Stomach (tissue), 4 donors: ENCODE measurements around the gene ATOH8.
A peak's percentile ranks its signal among the peaks of the same experiment; 100 is the strongest.

Source experiments
- POLR2A ChIP-seq, 4 donors: fragments of 450-650 bp; IDR thresholded peaks; one replicate each; pipeline ENCODE4 v1.6.1; 2016; ENCODE audit warnings: antibody characterized with exemption in 4 of 4, control low read depth in 2 of 4, mild to moderate bottlenecking in 1 of 4, moderate library complexity in 1 of 4
- TF ChIP-seq, protein P1 (sequence below), 7 experiments: fragments of 450-650 bp in 4 of 7; fragments of 200-600 bp in 3 of 7; sonication (generic) in 3 of 7; IDR thresholded peaks; one replicate each; pipeline ENCODE4 v1.5.1; 2016 to 2019; ENCODE audit warnings: antibody characterized with exemption in 7 of 7, control low read depth in 2 of 7, mild to moderate bottlenecking in 1 of 7

DNA sequence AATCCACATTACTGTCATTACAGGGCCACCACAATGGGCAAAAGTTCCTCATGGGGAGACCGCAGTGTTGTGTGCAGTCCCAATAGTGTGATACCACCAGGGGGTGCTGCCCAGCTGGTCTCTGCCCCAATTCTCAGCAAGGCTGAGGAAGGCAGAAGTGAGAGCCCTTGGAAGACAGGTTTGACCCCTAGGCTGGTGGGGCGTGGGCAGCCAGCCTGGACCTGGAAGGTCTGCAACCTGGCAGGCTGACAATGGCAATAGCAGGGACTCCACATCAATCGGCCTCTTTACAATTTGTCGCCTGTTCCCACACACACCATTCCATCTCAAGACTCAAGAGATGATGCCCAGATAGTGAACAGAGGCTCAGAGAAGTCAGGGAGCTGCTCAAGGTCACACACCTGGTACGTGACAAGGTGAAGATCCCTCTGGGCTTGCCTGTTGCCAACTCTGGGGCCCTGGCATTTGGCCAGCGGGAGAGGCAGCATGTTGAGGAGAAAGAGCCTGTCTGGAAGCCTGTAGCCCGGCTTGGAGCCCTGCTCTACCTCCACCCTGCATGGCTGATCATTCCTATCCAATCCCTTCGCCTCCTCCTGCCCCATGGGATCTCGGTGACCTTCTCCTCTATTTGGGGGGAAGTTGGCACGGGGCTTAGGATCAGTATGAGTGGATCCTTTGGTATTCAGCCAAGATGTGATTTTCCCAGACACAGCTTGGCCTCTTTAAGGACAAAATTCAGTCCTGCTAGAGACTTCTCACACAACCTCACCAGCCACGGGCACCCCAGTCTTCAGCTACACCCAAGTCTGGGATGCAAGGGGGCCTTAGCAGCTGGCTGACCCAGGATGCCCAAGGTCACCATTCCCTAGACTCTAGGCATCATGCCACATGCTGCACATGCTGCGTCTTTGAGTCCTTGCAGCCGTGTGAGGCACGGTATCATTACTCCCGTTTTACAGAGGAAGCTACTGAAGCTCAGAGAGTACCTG lies 2.9 kb upstream of the ATOH8 start:
- no peak for TF ChIP-seq POLR2A (IDR thresholded peaks at IDR 0.05)
- TF ChIP-seq, protein P1, sequence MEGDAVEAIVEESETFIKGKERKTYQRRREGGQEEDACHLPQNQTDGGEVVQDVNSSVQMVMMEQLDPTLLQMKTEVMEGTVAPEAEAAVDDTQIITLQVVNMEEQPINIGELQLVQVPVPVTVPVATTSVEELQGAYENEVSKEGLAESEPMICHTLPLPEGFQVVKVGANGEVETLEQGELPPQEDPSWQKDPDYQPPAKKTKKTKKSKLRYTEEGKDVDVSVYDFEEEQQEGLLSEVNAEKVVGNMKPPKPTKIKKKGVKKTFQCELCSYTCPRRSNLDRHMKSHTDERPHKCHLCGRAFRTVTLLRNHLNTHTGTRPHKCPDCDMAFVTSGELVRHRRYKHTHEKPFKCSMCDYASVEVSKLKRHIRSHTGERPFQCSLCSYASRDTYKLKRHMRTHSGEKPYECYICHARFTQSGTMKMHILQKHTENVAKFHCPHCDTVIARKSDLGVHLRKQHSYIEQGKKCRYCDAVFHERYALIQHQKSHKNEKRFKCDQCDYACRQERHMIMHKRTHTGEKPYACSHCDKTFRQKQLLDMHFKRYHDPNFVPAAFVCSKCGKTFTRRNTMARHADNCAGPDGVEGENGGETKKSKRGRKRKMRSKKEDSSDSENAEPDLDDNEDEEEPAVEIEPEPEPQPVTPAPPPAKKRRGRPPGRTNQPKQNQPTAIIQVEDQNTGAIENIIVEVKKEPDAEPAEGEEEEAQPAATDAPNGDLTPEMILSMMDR (IDR thresholded peaks at IDR 0.05): peak in 5 of 7 experiments; percentile 67 to 88 (median 76)
